GM21737 (cell line): ENCODE data around the gene MAPK1.
"Not testable (repeated sequence)": the region's sequence is repeated elsewhere in the genome, so short reads cannot be mapped to it uniquely, and the experiment has no call there.

Experiments used
- ATAC-seq: cut with Tn5 transposase; IDR thresholded peaks from one replicate; pipeline ENCODE4 v1.9.1; 2021; ENCODE audit warnings: mild to moderate bottlenecking, moderate library complexity; ENCODE audit not compliant: unreplicated experiment

Gene MAPK1

GRCh38 chr22:21849489-21849888 lies 18.0 kb downstream of the MAPK1 start:
- ATAC-seq: no peak

GRCh38 chr22:21848057-21848456 lies 19.4 kb downstream of the MAPK1 start:
- not testable (repeated sequence) for ATAC-seq

- no peak for ATAC-seq
These were observed 21.6 kb downstream of the MAPK1 start for GRCh38 chr22:21845558-21846453.

GRCh38 chr22:21842946-21843345 lies 24.5 kb downstream of the MAPK1 start:
- ATAC-seq: no peak

- no peak for ATAC-seq
These were observed 26.0 kb downstream of the MAPK1 start for GRCh38 chr22:21841422-21841821.

- ATAC-seq: no peak
These were observed 27.1 kb downstream of the MAPK1 start for GRCh38 chr22:21840236-21840823.

GRCh38 chr22:21839765-21840140 lies 27.7 kb downstream of the MAPK1 start:
- ATAC-seq: no peak

- not testable (repeated sequence) for ATAC-seq
These were observed 28.2 kb downstream of the MAPK1 start for GRCh38 chr22:21839104-21839764.

- no peak for ATAC-seq
These were observed 30.0 kb downstream of the MAPK1 start for GRCh38 chr22:21837248-21837979.

- not testable (repeated sequence) for ATAC-seq
These were observed 31.0 kb downstream of the MAPK1 start for GRCh38 chr22:21836486-21836885.

- ATAC-seq: no peak
These were observed 32.1 kb downstream of the MAPK1 start for GRCh38 chr22:21835378-21835777.

GRCh38 chr22:21834869-21835268 lies 32.6 kb downstream of the MAPK1 start:
- no peak for ATAC-seq

- ATAC-seq: no peak
These were observed 34.9 kb downstream of the MAPK1 start for GRCh38 chr22:21832291-21833290.

GRCh38 chr22:21829523-21829922 lies 37.9 kb downstream of the MAPK1 start:
- no peak for ATAC-seq

- ATAC-seq: no peak
These were observed 39.2 kb downstream of the MAPK1 start for GRCh38 chr22:21828268-21828638.

GRCh38 chr22:21827628-21828267 lies 39.7 kb downstream of the MAPK1 start:
- no peak for ATAC-seq

GRCh38 chr22:21826204-21826603 lies 41.2 kb downstream of the MAPK1 start:
- no peak for ATAC-seq

GRCh38 chr22:21824962-21825361 lies 42.5 kb downstream of the MAPK1 start:
- ATAC-seq: not testable (repeated sequence)

- no peak for ATAC-seq
These were observed 43.0 kb downstream of the MAPK1 start for GRCh38 chr22:21824445-21824912.
